GM18502 (cell line): ENCODE results near the gene MACROD2.
"Not testable (repeated sequence)": the region's sequence is repeated elsewhere in the genome, so short reads cannot be mapped to it uniquely, and the experiment has no call there.

ENCODE experiments used
- ATAC-seq: cut with Tn5 transposase; IDR thresholded peaks from one replicate; pipeline ENCODE4 v1.9.1; 2021; ENCODE audit warnings: mild to moderate bottlenecking; ENCODE audit not compliant: unreplicated experiment, poor library complexity

Gene MACROD2

DNA sequence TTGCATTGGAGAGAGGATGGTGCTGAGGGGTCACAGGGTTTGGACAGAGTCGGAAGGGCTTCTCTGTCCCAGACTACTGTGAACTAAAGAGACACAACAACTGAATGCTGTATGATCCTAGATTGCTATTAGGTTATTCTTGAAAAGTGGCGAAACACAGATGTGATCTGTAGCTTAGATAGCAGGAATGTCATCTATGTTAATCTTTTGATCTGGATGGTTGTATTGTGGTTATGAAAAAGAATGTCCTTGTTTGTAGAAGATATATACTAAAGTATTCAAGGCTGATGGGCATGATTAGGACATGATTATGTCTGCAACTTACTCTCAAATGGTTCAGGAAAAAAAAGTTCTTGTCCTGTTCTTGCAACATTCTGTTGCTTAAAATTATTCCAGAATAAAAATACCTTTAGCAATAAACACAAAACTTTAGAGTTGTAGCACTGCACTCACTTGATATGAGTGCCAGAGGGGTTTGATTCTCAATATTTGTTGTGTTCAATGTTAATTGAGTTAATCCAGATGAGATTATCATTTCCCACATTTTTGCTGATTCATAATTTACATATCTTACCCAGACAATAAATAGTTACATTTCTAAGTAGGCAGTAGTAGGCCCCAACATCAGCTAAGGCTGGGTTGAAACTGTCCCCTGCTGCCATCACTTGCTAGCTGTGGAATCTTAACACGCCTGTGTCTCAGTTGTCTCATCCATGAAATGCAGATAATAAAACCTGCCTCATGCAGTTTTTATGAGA, 1932.8 kb downstream of the MACROD2 start:
- no peak for ATAC-seq

DNA sequence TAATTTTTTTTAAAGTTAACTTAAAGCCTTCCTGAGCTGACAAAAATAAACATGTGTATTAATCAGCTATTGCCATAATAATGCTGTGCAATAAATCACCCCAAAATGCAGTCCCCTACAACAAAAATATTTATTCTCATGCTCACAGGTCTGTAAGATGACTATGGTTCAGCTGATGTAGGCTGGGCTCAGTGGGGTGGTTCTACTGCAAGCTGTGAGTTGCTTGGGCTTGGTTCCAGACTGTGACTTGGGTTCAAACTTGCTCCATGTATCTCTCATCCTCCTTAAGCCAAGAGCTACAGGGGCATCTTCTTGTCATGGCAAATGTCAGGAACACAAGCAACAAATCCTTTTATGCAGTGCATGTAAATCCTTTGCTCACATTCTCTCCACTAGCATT, 1933.6 kb downstream of the MACROD2 start:
- no peak for ATAC-seq

- ATAC-seq = no peak
Measured at GRCh38 chr20:15930311-15931305, 1935.3 kb downstream of the MACROD2 start.

DNA sequence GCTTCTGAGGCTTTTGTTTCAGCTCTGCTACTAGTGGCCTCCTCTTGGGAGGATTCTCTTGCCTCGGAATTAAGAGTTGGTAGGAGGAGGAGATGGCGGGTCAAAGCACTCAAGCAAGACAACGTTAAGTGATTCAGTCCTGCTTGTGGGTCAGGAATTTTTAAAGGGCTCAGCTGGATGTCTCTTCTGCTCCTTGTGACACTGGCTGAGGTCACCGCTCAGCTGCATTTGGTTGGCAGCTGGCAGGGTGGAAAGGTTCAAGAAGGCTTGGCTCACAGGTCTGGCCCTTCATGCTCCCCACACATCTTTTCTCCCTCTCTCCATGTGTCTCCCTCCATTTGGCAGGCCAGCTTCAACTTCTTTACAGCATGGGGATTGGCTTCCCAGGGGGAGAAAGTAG, 1936.6 kb downstream of the MACROD2 start:
- ATAC-seq = no peak

GRCh38 chr20:15937179-15937578, 1941.9 kb downstream of the MACROD2 start:
- ATAC-seq = peak; percentile 92

DNA sequence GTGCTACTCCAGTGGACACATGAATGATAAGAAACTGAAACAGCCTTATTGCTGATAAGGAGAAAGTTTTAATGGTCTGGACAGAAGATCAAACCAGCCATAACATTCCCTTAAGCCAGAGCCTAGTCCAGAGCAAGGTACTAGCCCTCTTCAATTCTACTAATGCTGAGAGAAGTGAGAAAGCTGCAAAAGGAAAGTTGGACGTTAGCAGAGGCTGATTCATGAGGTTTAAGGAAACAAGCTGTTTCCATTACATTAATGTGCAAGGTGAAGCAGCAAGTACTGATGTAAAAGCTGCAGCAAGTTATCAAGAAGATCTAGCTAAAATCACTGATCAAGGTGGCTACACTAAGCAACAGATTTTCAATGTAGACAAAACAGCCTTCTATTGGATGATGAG, 1943.5 kb downstream of the MACROD2 start:
- no peak for ATAC-seq

- no peak for ATAC-seq
Measured at GRCh38 chr20:15940127-15940526, 1944.8 kb downstream of the MACROD2 start.

- no peak for ATAC-seq
Measured at GRCh38 chr20:15942130-15942529, 1946.8 kb downstream of the MACROD2 start.

DNA sequence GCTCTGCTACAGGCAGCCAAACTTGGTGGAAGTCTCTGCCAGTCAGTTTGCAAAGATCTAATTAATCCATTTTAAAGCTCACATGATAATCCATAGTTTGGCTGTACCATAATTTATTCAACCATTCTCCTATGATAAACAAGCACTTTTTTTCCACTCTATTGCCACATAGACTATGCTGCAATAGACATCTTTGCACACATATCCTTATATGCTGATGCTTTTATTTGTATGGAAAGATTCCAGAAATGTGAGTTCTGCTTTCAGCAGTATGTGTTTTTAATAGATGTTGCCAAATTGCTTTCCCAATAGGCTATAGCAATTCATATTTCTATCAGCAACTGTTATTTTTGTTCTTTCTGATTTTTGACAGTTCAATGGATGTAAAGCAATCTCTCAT, 1950.0 kb downstream of the MACROD2 start:
- no peak for ATAC-seq

GRCh38 chr20:15949391-15949790, 1954.1 kb downstream of the MACROD2 start:
- ATAC-seq = no peak

GRCh38 chr20:15951658-15952057, 1956.3 kb downstream of the MACROD2 start:
- ATAC-seq = no peak

GRCh38 chr20:15958142-15958541, 1962.8 kb downstream of the MACROD2 start:
- ATAC-seq = no peak

GRCh38 chr20:15965165-15965564, 1969.8 kb downstream of the MACROD2 start:
- no peak for ATAC-seq

DNA sequence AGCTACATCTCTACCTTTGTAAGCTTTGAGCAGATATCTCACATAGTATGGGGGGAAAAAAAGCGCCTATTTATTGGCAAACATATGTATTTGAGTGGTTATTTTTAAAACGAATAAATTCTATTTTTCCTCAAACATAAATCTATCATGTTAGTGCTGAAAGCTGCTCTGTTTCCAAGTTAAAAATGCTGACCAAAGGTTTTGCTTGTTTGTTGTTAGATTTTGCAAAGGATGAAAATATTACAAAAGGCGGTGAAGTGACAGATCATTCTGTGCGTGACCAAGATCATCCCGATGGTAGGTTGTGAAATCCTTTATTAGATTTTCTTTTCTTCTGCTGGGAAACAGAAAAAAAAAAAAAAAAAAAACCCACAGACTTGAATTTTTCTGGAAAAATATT, 1972.0 kb downstream of the MACROD2 start:
- no peak for ATAC-seq

GRCh38 chr20:15976047-15976736, 1980.9 kb downstream of the MACROD2 start:
- no peak for ATAC-seq

GRCh38 chr20:15977026-15977425, 1981.7 kb downstream of the MACROD2 start:
- no peak for ATAC-seq

GRCh38 chr20:15977758-15978157, 1982.4 kb downstream of the MACROD2 start:
- ATAC-seq = no peak

DNA sequence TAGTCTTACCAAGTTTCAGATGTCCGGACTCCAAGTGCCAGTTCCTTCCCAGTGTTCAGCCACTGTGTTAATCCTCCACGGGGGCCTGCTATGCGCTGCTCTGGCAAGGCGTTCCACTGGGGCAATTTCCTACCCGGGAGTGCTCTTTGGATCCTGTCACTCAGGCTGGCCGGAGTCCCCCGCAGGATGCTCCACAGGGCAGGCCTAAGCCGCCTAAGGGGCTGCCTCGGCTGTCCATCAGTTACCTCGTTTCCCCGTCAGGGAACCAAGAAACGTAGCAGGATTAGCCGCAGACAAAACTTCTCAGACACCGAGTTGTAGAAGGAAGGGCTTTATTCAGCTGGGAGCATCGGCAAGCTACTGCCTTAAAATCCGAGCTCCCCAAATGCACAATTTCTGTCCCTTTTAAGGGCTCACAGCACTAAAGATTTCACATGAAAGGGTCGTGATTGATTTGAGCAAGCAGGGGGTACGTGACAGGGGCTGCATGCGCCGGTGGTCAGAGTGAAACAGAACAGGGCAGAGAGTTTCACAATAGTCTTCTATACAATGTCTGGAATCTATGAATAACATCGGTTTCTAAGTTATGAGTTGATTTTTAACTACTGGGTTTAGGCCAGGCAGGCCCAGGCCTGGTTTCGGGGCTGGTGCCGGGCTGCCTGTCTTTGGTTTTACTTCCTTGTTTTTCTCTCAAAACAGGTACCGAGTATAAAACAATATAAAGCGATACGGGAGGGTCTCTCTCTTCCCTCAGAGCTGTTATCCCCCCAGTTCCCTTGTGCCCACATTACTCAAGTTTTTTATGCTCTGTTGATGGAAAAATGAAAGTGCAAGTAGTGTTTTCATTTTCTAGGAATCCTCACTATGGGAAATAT, 1990.4 kb downstream of the MACROD2 start:
- not testable (repeated sequence) for ATAC-seq

DNA sequence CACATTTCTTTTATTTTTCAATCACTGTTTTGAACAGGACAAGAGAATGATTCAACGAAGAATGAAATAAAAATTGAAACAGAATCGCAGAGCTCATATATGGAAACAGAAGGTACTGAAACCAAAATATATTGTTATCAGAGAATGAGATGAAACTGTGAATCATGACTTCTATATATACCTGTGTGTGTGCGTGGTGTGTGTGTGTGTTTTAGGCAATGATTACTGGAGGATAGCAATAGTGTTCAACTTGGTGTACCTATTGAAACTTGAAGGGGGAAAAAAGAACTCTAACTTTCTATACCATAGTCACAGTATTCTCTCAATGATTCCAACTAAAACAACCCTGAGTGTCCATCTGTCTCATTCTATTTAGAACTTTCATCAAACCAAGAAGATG, 1991.4 kb downstream of the MACROD2 start:
- peak; percentile 95 for ATAC-seq

DNA sequence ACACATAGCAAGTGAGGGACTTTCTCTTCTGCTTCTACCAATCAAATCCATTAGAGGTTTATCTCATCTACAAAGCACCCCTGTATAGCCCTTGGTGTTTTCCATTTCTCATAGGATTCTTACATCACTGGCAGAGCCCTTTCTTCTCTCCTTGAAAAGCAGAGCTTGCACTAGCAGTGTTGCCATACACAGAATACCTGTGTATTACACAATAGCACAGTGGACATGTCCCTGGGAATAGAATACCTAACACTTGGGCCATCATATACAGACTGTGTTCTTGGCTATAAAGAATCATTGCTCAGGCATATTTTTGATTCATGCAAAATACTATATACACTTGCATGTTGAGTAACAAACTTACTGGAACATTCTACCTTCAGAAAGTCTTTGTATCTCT, 1996.0 kb downstream of the MACROD2 start:
- no peak for ATAC-seq
